Stimulated activated CD4-positive, alpha-beta T cell treated with anti-CD3 and anti-CD28 coated beads, Interleukin-2, amount 100 ng/mL, for 48 hours (primary cell): Measurements from ENCODE around the gene APOL2.
"Not testable (repeated sequence)": the region's sequence is repeated elsewhere in the genome, so short reads cannot be mapped to it uniquely, and the experiment has no call there.

ENCODE experiments used
- DNase-seq, 2 donors: peaks; one replicate each; pipeline ENCODE4 v3.0.0-alpha.2; 2020

Gene APOL2

DNA sequence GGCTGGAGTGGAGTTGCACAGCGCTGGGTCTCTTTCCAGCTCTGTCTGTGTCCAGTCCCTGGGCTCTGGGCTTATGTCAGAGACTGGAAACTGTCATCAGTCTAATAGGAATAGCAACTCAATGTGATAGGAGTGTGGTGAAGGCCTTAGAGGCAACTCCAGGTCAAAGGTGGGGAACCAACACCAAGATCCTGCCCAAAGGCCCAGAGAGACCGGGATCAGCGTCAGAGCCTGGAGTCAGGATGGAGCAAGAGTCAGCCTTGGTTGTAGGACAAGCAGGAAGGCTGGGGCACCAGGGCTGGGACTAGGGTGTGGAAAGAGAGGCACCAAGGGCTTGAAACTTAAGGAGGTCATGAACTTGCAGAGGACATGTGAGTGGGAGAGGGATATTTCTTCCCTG lies 23.0 kb upstream of the APOL2 start:
- not testable (repeated sequence) for DNase-seq

DNA sequence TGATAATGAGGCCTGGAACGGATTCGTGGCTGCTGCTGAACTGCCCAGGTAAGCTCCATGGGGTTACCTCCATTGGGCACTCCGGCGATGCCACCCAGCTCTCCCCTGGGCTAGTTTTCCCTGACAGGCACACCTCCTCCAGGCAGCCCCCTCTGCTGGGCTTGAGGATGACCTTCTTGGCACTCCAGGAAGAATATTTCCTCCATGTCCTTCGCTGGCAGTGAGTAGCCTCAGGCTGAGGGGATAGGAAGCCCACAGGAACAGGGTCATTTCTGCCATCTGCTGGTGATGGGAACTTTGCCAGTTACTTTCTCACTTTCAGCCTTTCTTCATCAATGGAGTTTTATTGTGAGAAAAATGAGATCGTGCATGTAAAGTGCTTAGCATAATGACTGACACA lies 22.3 kb upstream of the APOL2 start:
- DNase-seq = not testable (repeated sequence)

DNA sequence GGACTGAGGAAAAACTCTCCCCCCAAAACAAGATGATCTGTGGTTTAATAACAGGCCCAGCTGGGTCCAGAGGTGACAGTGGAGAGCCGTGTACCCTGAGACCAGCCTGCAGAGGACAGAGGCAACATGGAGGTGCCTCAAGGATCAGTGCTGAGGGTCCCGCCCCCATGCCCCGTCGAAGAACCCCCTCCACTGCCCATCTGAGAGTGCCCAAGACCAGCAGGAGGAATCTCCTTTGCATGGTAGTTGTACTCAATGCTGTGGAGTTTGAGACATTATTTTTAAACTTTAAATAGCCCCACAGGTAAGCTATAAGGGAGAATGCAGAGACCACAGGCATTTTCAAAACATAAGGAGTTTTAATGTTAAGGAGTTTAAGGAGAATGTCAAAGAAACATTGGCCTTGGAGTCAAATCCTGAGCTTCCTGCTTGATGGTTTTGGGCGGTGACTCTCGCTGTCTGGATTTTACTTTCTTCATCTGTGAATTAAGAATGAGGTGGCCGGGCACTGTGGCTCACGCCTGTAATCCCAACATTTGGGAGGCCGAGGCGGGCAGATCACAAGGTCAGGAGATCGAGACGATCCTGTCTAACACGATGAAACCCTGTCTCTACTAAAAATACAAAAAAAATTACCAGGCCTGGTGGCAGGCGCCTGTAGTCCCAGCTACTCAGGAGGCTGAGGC lies 20.4 kb upstream of the APOL2 start:
- no peak for DNase-seq

DNA sequence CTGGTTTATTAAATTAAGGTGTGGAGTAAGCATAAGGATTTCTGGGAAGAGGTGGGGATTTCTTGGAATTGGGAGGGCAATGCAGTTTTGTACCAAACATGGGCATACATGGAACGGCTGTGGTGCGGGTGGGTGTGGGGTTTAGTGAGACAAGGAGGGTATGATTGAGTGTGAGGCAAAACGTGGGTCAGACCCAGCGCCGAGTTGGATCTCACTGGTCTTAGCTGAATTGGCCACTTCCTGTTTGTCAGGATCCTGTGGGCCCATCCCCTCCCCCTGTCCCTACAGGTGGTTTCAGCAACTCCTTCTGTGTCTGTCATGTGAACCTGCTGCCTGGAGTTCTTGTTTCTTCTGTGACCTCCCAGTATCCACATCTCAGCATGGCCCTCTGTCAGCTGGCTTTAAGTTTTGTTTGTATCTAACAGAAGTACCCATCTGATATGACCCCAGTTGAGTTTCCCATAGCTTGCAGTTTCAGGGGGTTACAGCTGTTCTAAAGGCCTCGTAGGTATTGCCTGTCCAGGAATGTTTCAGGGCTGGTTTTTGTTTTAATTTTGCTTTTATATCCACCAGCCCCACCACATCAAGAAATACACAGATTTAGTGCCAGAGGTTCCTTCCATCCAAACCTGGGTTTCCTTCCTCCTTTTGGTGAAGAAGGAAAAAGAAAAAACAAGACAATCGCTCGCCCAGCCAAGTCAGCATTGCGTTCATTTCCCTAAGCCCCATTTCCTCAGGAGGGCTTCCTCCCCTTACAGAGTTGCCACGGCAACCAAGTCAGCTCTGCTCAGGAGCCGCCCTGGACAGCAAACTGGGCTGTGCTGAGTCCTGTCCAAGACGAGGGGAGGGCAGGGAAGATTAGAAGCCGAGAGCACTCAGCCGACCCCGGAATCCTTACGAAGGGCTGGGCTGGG lies 19.6 kb upstream of the APOL2 start:
- peak in 1 of 2 donors; percentile 20 for DNase-seq

DNA sequence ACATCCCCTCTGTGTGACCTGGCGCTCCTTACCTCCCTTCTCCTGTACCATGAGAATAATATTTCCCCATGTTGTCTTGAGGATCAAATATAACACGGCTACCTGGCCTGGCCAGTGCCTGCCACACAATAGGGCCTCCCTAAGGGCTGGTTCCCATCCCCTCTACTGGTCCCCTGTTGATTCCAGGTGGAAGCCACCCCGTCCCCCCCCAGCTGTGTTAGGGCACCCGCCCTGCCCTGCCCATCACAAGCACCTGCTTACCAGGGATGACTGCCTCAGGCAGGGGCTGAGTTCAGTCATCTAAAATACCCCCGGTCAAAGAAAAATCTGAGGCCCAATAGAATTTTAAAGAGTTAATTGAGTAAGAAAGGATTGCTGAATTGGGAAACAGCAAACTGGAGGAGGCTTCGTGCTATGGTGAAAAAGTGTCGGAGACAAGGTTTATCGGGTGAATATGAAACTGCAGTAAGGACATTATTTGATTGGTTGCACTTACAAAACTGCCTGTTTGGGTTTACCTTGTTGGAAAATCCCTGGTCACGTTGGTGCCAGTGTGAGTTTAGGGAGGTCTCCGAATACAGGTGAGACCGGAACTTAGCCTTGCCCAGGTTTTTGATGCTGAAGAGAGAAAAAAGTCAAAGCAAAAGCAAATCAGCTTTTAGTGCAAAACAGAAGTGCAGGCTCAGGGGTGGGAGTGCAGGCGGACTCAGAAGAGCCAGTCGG lies 18.8 kb upstream of the APOL2 start:
- DNase-seq = no peak

DNA sequence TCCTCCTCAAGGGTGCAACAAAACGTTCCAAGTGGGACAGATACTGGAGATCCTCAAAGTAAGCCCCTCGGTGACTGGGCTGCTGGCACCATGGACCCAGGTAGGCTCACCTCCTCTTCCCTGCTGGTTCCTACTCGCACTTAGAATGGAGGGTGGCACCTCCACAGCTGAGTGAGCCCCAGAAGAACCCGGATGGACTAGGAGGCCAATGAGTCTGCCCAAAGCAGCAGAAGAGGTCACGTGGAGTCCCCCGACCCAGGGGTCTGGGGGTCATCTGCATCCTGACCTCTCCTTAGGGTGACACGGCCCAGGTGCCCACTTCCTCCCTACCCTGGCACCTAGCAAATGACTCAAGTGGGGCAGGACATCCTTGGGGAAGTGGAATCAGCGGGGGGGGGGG lies 18.0 kb upstream of the APOL2 start:
- DNase-seq = no peak

DNA sequence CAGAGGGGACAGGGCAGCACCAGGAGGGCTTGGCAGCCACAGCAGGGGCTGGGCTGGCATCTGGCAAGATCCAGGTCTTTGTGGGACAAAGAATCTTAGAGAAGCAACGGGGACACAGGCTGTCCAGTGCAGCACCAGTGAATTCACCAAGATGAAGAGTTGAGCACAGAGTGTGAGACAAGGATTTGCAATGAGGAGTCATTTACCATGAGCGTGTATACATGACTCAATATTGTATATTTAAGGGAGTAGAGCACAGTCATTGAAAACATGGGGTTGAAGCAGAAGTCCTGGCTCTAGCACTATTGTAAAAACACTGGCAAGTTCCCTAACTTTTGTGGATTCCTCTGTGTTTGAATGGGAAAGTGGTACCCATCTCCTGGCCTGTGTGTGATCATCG lies 17.2 kb upstream of the APOL2 start:
- no peak for DNase-seq

DNA sequence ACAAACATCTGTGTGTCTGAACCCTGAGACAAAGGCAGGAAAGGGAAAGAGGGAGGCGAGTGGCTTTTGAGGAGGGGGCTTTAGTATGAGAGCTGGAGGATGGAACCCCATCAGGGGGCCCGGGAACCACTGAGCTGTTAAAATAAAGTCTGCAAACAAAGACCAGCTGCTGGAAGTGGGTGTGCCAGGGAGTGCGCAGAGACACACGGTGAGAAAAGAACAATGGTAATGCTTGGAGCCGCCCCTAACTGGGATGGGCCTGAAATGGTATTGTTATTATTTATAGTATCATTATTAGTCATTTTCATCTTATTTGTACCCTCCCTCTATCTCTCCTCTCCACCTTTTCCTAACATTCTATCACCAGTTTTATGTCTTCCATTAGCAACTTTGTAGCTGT lies 16.2 kb upstream of the APOL2 start:
- not testable (repeated sequence) for DNase-seq

DNA sequence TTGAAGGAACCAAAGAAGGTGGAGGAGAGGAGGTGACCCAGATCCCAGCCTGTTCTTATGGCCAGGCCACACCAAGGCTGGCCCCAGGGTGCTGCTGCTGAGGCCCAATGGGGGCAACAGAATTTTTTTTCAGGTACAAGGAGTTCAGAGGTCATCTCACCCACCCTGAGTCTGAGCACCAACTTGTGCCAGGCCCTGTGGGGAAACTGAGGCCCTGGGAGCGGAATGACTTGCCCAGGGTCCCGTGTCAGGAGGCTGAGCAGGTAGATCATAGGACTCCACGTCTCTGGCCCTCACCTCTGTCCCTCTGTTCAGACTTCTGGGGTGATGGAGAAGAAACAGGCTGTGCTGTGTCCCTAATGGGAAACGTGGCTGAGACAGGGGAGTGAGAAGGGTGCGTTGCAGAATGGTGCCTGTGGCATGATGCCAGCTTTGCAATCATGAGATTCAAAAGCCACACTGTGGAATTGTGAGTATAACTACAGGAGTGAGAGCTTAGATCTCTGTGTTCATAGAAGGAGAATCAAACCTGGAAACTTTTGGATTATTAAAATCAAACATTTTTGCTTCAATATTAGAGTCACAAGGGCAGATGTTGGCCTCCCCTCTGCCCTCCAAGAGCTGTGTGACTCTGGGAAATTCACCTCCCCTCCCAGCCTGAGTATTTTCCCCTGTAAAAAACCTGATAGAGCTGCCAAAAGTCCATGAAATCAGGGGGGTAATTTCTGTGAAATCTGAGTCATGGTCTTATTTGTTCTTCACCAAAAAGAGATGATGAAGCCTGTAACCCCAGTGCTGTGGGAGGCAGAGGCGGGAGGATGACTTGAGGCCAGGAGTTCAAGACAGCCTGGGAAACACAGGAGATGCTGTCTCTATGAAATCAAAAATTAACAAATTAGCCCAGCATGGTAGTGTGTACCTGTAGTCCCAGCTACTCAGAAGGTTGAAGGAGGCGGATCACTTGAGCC lies 14.5 kb upstream of the APOL2 start:
- peak in 1 of 2 donors; percentile 27 for DNase-seq

DNA sequence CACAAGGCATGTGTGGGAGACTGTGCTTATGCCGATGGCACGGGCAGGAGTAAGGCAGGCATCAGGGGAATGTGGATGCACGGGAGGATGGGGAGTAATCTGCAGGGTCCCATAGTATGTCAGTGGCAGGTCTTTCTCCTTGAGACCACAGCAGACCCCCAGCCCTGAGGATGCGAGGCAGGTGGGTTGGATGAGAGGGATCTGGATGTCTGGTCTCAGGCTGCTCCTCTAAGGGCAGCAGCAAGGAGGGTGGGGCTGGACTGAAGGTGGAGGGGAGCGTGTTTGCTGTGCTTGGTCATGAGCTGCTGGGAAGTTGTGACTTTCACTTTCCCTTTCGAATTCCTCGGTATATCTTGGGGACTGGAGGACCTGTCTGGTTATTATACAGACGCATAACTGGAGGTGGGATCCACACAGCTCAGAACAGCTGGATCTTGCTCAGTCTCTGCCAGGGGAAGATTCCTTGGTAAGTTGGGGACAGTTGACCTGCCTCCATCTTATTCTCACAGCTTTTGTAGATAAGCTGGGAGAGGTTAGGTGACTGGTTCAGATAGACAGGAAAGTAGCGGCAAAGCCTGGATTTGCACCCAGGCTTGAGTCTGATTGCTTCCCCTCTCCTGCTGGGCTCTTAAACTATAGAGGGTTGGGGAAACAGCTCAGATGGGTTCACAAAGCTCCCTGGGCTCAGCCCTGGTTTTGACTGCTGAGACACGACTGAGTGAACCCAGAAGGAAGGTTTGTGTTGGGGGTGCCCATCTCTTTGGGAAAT lies 13.6 kb upstream of the APOL2 start, which contains the start of gene APOL1:
TSS of gene APOL1 (plus strand) at position 380 of the 769 bp plus-strand sequence. CDS start 1,823 bp downstream, outside the sequence.
- peak; percentile 34 to 38 for DNase-seq

DNA sequence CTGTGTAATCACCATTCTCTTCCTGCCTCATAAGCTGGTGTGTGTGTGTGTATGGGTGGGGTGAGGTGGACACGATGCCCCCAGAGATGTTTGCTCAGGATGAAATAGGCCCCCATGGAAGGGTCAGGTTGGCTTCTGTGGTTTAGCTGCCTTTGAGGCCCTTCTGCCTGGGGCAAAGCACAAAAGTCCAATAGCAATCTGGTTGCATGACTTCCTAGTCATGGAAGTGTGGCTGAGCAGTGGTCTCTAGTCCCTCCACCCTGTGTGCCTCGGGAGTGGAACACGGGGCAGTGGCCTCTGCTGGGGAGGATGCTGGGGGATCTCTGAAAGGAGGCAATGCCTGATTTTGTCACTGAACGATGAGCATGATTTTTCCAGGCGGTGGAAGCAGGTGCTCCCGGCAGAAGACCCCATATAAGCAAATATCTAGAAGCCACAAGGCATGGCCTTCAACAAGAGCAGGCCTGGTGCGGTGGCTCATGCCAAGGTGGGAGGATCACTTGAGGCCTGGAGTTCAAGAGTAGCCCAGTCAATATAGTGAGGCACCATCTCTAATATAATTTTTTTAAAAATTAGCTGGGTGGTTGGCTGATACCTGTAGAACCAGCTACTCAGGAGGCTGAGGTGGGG lies 12.8 kb upstream of the APOL2 start:
- DNase-seq = not testable (repeated sequence)

DNA sequence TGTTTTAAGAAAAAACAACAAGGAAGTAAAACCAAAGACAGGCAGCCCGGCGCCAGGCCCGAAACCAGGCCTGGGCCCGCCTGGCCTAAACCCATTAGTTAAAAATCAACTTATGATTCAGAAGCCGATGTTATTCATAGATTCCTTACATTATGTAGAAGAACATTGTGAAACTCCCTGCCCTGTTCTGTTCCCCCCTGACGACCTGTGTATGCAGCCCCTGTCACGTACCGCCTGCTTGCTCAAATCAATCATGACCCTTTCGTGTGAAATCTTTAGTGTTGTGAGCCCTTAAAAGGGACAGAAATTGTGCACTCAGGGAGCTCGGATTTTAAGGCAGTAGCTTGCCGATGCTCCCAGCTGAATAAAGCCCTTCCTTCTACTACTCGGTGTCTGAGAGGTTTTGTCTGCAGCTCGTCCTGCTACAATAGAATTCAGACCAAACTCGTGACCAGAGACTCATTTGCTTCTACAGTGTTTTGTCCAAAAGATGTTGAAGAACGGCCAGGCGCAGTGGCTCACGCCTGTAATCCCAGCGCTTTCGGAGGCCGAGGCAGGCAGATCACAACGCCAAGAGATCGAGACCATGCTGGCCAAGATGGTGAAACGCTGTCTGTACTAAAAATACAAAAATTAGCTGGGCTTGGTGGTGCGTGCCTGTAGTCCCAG lies 11.1 kb upstream of the APOL2 start:
- not testable (repeated sequence) for DNase-seq

DNA sequence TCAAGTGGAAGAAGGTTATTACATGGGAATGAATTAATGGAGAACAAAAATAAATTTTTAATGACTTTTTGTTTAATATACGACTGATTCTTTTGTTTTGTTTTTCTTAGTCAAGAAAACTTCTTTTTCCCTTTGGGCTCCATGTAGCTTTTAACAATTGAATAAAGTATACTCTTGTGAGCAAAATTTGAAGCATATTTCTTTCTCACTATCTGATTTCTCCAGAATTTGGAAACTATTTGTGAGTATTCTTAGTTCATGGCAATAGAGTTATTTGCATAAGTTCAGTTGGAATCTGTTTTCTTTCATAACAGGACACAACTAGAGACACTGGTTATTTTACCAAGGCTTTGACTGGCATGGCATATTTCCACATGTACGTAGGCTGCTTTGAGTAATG lies 9.8 kb upstream of the APOL2 start:
- DNase-seq = no peak

DNA sequence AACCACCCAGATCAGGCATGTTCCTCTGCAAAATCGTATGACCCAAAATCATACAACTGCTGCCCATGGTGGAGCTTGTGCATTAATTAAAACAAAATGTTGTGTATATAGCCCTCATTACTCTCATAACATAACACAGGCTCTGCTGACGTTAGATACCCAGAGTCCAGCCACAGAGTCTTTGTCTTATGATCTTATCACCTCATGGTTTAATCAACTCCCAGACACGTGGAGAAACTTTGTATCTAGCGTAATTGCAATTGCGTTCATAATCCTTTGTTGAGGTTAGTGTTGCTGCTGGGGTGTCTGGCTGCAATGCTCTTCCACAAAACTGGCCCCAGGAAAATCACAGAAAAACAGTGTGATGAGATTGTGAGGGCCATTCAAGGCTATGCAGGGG lies 8.6 kb upstream of the APOL2 start:
- no peak for DNase-seq

DNA sequence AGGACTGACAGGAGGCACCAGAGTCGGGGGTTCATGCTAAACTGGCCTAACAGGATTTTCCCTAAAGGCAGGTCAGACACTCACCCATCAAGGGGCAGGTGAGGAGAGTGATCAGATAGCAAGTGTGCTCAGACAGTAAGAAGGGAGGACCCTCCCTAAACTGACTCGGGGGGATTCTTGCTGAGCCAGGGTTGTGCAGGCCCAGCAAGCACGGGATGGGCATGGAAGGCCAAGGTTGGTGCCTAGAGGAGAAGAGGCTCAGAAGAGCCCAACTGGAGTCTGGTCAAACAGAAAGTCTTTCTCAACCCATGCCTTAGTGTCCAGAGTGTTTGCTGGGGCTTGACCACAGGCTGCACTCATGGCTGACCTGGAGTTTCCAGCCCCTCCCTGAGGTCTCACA lies 7.4 kb upstream of the APOL2 start:
- DNase-seq = no peak

DNA sequence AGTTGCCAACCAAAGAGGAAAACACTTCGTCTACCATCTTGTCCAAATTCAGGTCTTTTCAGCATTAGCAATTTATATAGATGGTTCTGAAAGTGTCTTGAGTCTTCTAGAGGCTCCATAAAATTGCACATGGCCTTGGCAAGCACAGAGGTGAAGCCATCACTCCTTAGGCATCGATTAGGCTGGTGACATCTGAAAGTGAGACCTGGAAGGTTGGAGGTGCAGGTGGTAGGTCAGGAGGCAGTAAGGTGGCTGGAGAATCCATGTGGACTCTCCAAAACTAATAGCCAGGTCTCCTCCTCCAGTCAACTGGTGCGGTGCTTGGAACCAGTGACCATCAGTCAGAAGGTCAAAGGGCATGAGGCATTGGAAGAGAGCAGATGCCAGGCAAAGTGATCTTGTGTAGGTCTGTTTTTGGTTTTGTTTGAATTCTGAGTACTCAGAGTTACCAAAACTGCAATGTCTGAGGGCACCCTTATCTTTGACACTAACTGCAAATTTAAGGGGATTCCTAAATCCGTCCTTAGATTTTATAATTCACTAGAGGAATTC lies 6.6 kb upstream of the APOL2 start:
- no peak for DNase-seq

DNA sequence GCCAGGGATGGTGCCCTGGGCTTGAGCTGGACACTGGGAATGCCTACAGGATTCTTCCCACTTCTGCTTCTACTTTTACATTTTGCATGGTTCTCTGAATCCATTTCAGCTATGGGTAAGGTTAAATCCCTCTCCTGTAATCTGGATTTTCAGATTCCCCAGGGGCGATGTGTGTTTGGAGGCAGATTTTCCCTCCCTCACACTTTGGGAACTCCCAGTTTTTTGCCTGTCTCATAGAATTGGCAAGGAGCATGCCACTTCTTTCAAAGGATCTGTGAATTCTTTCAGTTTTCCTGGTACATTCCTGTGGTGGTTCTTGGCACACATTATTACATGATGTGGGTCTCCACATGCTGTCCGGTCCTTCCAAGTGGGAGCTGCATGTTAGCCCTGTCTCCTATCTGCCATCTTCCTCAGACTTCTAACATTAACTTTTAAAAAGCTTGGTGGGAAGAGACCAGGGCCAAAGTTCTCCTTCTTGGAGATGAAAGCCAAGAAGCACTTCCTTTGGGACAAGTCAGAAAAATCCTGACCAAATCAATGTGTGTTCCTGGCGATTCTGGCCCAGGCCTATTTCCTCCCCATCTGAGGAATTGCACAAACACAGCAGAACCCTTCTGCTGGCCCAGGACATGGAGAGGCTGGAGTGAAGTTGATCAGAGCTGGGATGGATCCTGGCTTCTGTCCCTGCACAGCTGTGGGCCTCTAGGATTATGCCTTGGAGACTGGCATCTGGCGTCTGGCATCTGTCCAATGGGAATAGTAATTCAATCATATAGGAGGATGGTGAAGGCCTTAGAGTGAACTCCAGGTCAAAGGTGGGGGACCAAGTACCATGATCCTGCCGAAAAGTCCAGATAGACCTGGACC lies 5.4 kb upstream of the APOL2 start:
- no peak for DNase-seq

DNA sequence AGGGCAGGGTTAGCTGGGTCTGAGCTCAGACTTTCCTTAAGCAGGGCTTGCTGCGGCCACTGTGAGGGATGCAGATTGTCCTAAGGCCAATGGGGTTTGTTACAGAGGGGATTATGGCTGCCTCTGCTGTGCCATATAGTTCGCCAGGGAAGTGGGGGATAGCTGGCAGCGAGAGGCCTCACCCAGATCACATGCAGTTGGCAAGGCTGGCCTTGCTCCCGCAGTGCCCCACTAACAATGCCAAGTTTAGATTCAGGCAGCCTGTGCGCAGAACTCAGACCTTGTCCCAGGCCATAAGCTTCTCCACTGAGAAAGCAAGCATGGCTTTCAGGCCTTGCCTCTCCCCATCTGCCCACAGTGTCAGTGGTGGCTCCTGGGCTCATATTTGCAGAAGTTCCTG lies 4.7 kb upstream of the APOL2 start:
- DNase-seq = no peak

DNA sequence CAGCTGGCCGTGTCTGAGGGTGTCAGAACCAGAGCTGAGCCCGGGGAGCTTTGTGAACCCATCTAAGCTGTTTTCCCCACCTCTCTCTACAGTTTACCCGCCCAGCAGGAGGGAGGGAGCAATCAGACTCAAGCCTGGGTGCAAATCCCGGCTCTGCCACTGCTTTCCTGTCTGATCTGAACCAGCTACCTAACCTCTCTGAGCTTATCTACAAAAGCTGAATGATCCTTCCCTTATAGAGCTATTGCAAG lies 252 bp downstream of the APOL2 start:
- no peak for DNase-seq
